ENCODE measurements around the gene RPRD2.

Gene RPRD2

GRCh38 chr1:150516050-150516591, 152.2 kb downstream of the RPRD2 start:
- TF ChIP-seq, protein P1, sequence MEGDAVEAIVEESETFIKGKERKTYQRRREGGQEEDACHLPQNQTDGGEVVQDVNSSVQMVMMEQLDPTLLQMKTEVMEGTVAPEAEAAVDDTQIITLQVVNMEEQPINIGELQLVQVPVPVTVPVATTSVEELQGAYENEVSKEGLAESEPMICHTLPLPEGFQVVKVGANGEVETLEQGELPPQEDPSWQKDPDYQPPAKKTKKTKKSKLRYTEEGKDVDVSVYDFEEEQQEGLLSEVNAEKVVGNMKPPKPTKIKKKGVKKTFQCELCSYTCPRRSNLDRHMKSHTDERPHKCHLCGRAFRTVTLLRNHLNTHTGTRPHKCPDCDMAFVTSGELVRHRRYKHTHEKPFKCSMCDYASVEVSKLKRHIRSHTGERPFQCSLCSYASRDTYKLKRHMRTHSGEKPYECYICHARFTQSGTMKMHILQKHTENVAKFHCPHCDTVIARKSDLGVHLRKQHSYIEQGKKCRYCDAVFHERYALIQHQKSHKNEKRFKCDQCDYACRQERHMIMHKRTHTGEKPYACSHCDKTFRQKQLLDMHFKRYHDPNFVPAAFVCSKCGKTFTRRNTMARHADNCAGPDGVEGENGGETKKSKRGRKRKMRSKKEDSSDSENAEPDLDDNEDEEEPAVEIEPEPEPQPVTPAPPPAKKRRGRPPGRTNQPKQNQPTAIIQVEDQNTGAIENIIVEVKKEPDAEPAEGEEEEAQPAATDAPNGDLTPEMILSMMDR (IDR thresholded peaks at IDR 0.05; ENCODE audit: borderline replicate concordance, insufficient read depth, low read depth, low read length), result no peak
- peak overlapping the region; percentile 85 for H3K4me3 ChIP-seq (ENCODE audit: low read depth, low read length)

DNA sequence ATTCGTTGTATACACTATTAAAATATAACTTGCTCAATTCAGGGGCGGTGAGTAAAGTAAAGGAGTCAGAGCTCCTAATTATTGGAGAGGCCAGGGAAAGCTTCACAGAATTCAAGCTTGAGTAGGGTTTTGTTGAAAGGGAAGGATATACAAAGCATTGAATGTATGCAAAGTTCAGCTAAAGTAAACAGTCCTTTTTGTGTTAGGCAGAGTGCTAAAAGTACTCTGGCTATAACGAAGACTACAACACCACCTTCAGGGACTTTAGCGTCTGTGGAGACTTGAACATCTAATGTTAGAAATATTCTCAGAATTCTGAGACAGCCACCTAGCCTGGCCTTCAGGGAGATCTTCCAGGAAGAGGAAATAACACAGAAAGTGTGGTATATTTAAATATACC, 152.7 kb downstream of the RPRD2 start:
- H3K4me3 ChIP-seq (ENCODE audit: low read depth, low read length), result peak overlapping the region; percentile 85

DNA sequence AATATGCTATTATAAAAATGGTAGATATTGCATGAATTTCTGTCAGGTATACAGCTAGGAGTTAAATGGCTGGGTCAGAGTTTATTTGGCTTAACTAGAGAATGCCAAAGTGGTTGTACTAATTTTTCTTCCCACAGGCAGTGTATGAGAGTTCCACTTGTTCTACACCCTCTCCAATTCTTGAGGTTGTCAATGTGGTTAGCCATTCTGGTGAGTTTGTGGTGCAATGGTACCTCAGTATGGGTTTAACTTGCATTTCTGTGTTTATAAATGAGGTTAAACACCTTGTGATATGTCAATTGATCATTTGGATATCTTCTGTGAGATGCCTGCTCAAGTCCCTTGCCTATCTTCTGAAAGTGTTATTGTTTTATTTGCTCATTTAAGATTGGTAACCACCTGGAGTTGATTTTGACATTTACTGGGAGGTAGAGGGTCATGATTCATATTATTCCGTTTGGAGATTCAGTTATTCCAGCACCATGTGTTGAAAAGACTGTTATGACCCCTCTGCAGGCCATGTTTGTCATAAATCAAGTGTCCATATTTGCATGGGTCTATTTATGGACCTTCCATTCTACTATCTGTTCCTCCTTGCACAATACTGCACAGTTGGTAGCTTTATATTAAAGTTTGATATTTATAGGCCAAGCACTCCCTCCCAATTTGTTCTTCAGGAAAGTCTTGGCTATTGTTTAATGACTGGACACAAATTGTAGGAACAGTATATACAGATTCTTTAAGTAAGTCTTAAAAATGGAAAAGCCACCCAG, 157.4 kb downstream of the RPRD2 start:
- TF ChIP-seq, protein P1 (IDR thresholded peaks at IDR 0.05; ENCODE audit: borderline replicate concordance, insufficient read depth, low read depth, low read length), result no peak
- H3K4me3 ChIP-seq (ENCODE audit: low read depth, low read length), result no peak overlapping the region

More for the DNA sequence above, 152.7 kb downstream of the RPRD2 start:
- TF ChIP-seq, protein P1 (IDR thresholded peaks at IDR 0.05; ENCODE audit: borderline replicate concordance, insufficient read depth, low read depth, low read length), result no peak

DNA sequence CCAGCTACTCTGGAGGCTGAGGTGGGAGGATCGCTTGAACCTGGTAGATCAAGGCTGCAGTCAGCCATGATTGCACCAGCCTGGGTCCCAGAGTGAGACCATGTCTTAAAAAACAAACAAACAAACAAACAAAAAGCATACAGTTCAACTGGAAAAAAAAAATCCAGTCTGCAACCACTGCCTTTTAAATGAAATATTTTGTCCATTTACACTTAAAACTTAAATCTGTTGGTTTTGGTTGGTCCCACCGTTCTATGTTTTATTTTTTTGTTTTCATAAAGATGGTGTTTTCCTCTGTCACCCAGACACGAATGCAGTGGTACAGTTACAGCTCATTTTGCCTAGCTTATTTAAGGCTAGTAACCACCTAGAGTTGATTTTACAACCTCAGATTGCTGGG, 161.4 kb downstream of the RPRD2 start:
- H3K4me3 ChIP-seq (ENCODE audit: low read depth, low read length), result no peak overlapping the region
- TF ChIP-seq, protein P1 (IDR thresholded peaks at IDR 0.05; ENCODE audit: borderline replicate concordance, insufficient read depth, low read depth, low read length), result no peak

All from GM12875 (cell line).